HG03064 (cell line): ENCODE results near the gene USP31.

Experiments used
- ATAC-seq: cut with Tn5 transposase; IDR thresholded peaks from one replicate; pipeline ENCODE4 v1.9.1; 2021; ENCODE audit warnings: low read depth; ENCODE audit not compliant: unreplicated experiment

The USP31 gene

GRCh38 chr16:23137818-23138217, 11.4 kb downstream of the USP31 start:
- no peak for ATAC-seq

DNA sequence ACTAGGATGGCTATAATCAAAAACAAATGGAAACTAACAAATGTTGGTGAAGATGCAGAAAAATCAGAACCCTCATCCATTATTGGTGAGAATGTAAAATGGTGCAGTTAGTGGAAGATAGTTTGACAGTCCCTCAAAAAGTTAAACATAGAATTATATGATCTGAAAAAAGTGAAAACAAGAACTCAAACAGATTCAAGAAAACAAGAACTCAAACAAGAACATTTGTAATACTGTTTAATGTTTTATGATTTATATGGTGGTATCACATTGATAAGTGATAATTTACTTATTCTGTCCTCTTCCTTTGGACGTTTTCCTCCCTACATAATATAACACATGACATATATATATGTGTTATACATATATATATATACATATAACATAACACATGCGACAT, 12.0 kb downstream of the USP31 start:
- no peak for ATAC-seq

DNA sequence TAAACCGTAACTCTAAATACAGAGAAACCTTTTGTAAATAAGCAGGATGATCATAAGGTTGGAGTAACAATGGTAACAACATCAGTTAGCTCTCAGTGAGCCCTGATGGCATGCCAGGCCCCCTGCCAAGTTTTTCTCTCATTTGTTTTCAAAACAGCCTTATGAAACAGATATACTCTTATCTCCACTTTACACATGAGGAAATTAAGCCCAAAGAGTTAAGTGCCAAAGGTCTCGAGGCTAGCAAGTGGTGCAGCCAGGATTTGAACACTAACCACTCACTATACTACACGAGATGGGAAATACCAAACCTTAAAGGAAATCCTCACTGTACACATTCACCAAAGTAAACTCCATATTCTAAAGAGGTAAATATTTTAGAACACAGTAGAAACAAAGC, 15.0 kb downstream of the USP31 start:
- no peak for ATAC-seq

- no peak for ATAC-seq
Measured at GRCh38 chr16:23132775-23133463, 16.3 kb downstream of the USP31 start.

DNA sequence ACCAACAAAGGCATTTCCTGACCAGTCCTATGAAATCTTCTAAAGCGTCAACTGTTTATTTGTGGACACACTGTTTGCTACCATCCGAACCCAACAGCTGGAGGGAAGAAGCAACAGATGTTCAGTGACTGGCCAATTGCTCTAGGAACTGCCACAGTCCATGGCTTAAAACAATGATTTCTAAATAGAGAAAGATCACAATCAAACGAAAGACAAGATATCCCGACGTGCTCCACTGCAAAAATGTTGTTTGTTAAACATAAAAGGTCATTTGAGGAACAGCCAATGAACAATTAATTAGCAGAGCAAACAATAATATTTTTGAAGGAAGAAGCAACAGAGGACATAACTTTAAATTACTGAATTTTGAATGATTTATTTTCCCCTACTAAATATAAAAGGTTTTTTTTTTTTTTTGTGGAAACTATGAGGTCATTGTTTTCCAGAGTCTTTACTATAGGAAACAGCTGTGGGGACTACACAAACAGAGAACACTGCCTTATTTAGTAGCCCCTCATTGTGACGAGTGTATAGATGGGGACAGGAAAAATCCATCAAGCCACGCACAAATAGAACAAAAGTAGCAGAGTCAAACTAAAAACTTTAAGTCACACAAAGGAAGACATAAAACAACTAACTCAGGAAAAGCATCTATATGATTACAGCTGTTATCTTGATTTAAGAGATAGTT, 17.2 kb downstream of the USP31 start:
- no peak for ATAC-seq

GRCh38 chr16:23131436-23131835, 17.8 kb downstream of the USP31 start:
- no peak for ATAC-seq

DNA sequence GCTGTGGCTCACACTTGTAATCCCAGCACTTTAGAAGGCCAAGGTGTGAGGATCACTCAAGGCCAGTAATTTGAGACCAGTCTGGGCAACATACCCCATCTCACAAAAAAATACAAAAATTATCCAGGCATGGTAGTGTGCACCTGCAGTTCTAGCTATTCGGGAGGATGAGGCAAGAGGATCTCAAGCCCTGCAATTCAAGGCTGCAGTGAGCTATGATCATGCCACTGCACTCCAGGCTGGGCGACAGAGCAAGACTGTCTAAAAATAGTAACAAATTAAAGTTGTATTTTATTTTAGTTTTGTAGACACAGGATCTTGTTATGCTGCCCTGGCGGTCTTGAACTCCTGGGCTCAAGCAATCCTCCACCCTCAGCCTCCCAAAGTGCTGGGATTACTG, 18.2 kb downstream of the USP31 start:
- no peak for ATAC-seq

DNA sequence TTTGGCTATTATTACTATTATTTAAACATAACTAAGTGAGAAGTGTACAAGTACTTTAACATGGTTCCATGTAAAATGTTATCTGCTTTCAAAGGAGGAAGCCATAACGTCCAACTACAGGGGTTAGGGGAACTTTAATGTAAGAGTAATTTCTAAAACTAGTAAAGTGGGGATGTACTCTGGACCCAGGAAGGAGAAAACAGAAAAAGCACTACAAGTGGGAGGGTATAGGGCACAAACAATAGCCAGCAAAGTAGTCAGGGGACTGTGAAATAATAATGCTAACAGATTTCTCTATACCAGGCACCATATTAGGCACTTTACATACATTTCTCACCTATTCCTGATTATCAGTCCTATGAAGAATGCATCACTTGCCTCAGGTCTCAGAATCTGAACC, 19.6 kb downstream of the USP31 start:
- no peak for ATAC-seq

DNA sequence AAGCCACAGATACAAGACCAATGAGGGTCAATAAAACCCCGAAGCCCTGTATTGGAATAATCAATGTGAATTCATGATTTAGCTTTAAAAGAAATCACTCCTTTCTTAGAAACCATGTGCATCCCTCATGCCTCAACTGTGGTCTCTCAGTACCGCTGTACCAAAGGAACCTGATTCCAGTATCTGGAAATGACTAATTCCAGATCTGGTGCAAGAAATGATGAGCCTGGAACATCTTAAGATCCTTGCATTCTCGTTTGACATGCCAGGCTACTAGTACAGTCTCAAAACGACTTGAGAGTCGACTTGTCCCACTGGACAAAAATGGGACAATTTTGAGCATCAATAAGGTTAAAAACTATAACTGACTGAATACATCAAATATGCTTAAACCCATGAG, 21.2 kb downstream of the USP31 start:
- ATAC-seq = no peak

DNA sequence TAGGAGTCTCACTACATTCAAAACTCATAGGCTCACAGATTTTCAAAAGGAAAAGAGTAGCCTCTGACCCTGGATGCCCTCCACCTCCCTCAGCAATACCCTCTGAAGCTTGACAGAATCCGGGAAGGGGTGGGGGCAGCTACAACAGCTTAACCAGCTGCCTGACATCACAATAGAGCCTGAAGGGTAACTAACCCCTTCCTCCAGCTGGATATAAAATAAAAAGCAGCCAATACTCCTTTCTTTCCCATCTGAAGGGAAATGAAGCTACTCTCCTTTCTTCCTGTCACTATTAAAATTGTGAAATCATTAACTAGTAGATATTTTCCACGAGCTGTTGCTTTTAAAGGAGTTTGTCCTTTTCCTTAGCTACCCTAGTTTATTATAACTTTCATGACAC, 24.0 kb downstream of the USP31 start:
- ATAC-seq = no peak

GRCh38 chr16:23124315-23124714, 24.9 kb downstream of the USP31 start:
- no peak for ATAC-seq

DNA sequence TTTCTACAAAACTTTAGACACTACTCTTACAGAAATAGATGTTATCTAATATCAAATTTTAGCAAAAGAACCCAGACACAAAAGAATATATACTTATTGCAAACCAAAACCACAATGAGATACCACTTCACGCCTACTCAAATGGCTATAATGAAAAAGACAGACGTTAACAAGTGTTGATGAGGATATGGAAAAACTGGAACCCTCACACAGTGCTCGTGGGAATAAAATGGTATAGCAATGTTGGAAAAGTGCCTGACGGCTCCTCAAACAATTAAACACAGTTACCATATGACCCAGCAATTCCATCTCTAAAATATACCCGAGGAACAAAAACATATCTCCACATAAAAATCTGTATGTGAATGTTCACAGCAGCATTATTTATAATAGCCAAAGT, 27.1 kb downstream of the USP31 start:
- ATAC-seq = no peak

- ATAC-seq = no peak
Measured at GRCh38 chr16:23121024-23121423, 28.2 kb downstream of the USP31 start.

DNA sequence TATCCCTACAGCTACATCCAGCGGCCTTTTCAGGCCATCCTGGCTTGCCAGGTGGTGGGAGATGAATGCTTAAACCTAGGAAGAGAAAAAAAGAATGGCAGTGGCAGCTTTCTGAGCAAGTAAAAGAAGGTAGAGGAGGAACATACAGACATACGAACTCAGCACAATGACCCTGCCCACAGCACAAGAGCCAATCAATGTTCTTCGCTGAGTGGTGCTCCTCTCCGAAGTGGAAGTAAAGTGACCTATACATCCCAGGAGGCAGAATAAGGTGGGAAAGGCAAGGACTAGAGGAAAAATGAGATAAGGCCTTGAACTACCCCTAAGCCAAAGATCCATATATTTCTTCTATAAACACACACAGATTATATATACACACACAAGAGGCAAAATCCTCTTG, 28.7 kb downstream of the USP31 start:
- no peak for ATAC-seq

DNA sequence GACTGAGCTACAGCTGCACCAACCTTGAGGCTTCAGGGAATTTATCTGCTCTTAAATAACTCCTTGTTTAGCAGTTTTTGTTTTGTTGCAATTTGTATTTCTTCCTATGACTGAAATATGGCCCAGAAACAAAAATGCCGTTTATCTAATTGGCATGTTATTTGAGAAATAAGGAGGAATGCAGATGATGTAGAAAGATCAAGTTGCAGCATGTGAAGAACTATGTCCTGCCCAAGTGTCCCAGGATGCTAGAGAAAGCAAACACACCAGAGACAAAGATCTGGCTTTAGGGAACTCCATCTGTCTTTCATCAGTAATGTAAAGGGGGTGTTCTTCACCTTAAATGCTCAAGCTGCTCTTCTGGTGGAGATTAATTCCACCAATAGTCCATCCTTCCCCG, 29.7 kb downstream of the USP31 start:
- ATAC-seq = no peak

- no peak for ATAC-seq
Measured at GRCh38 chr16:23114131-23114904, 34.9 kb downstream of the USP31 start.

- no peak for ATAC-seq
Measured at GRCh38 chr16:23113185-23113584, 36.1 kb downstream of the USP31 start.

DNA sequence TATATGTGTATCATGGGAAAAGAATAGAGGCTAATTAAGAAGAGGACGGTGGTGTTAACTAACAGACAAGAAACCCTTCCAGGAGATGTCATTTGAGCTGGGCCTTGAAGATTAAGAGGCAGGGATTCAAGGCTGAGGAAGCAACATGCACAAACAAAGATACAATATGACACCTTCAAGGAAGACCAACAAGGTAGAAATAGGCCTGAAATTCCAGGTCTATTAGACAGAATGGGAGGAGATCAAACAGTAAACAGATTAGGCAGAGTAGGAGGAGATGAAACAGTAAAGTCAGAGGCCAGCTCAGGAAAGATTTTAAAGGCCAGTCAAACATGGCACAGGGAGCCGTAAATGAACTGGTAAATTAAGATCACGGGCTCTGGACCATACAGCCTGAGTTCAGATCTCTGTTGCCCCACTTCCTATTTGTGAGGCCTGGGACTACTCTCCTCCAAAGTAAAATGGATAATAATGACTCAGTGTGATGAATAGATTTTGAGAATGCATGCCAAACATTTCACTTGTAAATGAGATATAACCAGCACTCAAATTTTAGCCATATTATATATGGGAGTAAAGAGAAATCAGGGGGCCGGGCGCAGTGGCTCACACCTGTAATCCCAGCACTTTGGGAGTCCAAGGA, 38.9 kb downstream of the USP31 start:
- no peak for ATAC-seq

GRCh38 chr16:23107936-23108335, 41.3 kb downstream of the USP31 start:
- no peak for ATAC-seq

- no peak for ATAC-seq
Measured at GRCh38 chr16:23107117-23107516, 42.1 kb downstream of the USP31 start.

DNA sequence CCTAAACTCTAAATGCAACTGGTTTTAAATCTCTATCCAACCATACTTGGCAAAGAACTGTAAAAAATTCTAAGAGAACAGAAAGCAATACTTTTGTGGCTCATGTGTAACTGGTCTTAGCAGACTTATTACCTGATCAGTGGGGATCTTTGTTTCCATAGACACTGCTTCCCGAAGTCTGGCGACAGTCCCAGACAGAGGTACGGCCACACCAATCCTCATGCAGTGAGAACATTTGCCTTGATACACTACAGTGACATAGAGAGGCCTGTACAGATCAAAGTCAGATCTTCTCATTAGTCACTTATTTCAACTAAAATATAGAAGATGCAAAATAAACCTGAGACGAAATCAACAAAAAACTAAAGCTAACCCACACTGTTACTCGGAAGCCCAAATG, 43.9 kb downstream of the USP31 start:
- ATAC-seq = no peak
